ENCODE measurements around the gene LSM4.
A peak's percentile ranks its signal among the peaks of the same experiment; 100 is the strongest.

- TF ChIP-seq POLR2AphosphoS5 (IDR thresholded peaks at IDR 0.05; ENCODE audit: low read depth, low read length) (peak; percentile 21), POLR2A (IDR thresholded peaks at IDR 0.05; ENCODE audit: low read depth, low read length) (no peak)
Measured at GRCh38 chr19:18322318-18322758, 538 bp downstream of the LSM4 start.

Data from GM12892 (cell line).